GM18858 (cell line): ENCODE data around the gene FOXR1.
"Not testable (repeated sequence)": the region's sequence is repeated elsewhere in the genome, so short reads cannot be mapped to it uniquely, and the experiment has no call there.

Experiments used
- ATAC-seq: cut with Tn5 transposase; IDR thresholded peaks from one replicate; pipeline ENCODE4 v1.9.1; 2021; ENCODE audit not compliant: unreplicated experiment

Gene FOXR1

DNA sequence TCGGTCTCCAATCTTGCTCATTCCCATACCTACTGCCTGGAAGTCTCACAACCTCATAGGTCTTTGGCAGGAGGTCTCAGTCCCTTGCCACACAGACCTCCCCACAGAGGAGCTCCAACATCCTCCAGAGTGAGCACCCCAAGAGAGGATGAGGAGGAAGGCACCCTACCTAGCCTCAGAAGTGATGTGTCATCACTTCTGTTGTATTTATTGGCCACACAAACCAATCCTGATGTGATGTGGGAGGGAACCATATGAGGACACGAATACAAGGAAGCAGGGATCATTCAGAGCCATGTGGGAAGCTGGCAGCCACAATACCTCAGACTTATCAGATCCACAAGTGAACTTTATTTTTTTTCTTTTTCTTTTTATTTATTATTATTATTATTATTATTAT, 24.5 kb upstream of the FOXR1 start:
- no peak for ATAC-seq

DNA sequence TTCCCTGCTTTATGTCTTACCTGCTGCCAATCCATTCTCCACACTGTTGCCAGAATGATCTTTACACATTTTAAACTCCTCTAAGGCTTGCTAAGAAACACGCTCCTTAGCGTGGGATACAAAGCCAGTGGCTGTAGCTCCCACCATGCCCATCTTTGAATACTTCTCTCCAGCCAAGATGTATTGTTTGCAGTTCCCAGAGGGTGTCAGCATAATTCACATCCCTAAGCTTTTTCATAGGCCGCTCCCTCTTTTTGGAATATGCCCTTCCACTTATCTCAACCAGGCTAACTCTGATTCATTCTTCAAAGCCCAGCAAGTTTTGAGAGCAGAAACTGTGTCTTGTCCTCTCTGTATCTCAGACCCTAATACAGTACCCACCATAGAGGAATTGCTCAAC, 23.6 kb upstream of the FOXR1 start:
- no peak for ATAC-seq

DNA sequence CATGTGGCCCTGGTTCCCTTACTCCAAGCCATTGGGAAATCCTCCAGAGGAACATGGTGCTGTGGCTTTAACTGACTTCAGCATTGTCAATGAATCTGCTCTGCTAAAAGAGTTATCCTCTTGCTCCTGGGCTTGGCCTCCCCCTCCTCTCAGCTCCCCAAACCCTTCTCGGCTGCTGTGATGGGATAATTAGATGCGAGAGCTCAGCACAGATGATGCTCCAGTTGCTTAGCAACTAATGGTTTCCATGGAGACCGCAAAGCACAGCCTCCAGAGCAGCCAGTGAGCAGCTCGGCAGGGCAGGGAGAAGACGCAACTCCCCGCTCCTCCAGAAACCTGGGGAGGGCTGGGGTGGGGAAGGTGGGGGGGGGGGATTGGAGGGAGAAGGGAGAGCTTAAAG, 18.3 kb upstream of the FOXR1 start:
- no peak for ATAC-seq

DNA sequence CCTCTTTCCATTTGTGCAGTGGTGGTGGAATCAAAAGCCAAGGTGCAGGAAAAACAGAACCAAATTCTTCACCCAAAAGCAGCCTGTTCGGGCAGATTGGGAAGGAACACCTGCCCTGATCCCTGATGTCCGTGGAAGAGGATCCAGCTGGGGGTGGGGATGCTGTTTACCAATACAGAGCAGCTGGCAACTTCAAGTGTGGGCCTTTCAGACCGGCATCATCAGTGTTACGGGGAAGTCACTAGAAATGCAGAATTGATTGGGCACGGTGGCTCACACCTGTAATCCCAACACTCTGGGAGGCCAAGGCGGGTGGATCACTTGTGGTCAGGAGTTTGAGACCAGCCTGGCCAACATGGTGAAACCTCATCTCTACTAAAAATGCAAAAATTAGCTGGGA, 17.6 kb upstream of the FOXR1 start:
- not testable (repeated sequence) for ATAC-seq

DNA sequence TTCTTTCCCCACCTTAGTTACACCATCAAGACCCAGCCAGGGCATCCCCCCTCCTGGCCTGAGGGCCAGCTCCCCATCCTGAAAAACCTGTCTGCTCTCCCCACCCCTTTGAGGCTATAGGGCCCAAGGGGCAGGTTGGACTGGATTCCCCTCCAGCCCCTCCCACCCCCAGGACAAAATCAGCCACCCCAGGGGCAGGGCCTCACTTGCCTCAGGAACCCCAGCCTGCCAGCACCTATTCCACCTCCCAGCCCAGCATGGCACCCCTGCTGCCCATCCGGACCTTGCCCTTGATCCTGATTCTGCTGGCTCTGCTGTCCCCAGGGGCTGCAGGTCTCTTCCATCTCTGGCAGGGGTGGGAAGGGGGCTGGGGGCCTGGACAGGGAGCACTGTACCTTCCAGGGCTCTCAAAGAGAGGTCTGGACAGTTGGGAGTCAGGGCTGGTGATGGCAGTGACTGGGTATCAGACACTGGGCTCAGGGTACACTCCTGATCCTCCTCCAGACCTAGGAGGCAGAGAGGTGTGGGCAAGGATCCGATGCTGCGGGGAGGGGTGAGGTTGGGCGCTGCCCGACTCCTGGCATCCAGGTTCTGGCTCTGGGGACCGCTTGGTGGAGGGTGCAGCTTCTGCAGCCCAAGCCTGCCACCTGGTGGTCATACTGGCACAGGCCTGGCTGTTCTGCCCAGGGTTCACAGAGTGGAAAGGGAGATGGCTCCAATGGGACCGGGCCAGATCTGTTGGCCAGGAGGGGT, 15.3 kb upstream of the FOXR1 start, which contains the start of gene UPK2:
UPK2 (plus strand) TSS at position 205 of the 753 bp plus-strand sequence; CDS start at position 258, 53 bp downstream.
- no peak for ATAC-seq

DNA sequence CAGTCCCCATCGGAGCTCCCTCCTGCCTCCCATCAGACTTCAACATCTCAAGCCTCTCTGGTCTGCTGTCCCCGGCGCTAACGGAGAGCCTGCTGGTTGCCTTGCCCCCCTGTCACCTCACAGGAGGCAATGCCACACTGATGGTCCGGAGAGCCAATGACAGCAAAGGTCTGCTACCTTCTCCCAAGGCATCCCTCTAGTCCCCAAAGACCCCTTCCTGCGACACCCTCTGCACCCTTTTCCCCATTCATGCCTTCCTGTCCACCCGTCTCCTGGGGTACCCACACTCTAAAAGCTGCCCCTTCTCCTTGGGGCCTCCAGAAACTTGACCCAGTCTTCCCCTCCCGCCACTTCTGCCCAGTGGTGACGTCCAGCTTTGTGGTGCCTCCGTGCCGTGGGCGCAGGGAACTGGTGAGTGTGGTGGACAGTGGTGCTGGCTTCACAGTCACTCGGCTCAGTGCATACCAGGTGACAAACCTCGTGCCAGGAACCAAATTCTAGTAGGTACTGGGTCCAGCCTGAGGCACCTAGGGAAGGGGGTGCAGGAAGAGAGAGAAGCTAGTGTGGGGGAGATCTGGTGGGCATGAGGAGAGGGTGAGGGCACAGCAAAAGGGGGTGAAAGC, 14.6 kb upstream of the FOXR1 start:
- no peak for ATAC-seq

DNA sequence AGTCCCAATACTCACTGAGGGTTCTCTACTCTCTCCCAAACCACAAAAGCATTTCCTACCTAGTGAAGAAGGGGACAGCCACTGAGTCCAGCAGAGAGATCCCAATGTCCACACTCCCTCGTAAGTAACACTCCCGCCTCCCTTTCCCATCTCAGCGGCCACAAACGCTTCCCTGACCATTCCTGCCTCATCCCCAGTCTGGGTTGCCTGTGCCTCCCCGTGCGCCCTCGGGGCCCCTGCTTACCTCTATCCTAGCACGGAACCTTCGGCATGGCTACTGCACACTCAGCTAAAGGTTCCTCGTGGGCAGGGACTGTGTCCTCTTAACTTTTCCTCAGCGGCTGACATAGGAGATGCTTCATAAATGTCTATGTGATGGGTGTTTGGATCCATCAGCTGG, 14.0 kb upstream of the FOXR1 start:
- ATAC-seq: no peak

DNA sequence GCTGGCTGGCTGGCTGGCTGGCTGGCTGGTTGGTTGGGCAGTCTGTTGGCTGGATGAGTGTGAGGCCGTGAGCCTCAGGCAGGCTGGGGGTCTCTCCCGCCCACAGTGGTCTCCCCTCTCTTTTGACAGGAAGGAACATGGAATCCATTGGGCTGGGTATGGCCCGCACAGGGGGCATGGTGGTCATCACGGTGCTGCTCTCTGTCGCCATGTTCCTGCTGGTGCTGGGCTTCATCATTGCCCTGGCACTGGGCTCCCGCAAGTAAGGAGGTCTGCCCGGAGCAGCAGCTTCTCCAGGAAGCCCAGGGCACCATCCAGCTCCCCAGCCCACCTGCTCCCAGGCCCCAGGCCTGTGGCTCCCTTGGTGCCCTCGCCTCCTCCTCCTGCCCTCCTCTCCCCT, 13.6 kb upstream of the FOXR1 start:
- ATAC-seq: no peak

DNA sequence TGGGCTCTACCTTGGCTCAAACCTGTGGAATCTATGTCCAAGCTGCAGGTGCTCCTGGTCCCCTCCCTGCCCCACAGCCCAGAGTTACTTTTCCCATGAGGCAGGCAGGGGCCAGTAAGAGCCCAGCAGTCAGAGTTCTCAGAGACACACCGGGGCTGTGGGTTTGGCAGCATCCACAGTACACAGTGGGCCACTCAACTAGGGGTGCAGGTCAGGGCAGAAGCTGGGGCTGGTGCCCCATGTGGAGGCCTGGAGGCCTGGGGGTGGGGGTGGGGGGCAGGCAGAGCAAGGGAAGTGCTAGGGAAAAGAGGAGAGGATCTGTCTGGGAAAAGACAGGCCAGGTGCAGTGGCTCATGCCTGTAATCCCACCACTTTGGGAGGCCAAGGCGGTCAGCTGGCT, 13.0 kb upstream of the FOXR1 start:
- ATAC-seq: no peak

GRCh38 chr11:118961189-118961588, 10.4 kb upstream of the FOXR1 start:
- no peak for ATAC-seq

DNA sequence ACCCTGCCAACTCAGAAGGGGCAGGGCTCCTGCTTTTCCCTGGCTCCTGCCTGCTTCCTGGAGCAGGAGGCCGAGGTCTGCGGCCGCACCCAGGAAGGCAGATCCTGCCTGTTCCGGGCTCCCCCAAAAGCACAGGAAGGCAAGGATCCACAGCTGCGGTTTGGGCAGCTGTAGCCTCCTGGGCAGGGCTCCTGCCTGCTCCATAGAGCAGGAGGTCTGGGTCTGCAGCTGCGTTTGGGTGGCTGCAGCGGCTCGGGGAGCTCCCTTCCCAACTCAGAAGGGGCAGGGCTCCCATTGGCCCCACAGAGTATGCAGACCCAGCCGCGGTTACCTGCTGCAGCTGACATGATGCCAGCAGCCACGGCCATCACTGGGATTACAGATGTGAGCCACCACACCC, 10.0 kb upstream of the FOXR1 start:
- ATAC-seq: no peak

DNA sequence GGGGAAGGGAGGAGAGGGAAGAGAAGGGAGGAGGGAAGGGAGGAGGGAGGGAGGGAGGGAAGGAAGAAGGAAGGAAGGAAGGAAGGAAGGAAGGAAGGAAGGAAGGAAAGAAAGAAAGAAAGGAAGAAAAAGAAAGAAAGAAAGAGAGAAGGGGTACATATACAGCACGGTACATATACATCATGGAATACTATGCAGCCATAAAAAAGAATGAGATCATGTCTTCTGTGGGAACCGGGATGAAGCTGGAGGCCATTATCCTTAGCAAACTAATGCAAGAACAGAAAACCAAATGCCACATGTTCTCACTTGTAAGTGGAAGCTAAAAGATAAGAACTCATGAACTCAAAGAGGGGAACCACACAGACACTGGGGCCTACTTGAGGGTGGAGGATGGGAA, 2.1 kb upstream of the FOXR1 start:
- ATAC-seq: not testable (repeated sequence)

DNA sequence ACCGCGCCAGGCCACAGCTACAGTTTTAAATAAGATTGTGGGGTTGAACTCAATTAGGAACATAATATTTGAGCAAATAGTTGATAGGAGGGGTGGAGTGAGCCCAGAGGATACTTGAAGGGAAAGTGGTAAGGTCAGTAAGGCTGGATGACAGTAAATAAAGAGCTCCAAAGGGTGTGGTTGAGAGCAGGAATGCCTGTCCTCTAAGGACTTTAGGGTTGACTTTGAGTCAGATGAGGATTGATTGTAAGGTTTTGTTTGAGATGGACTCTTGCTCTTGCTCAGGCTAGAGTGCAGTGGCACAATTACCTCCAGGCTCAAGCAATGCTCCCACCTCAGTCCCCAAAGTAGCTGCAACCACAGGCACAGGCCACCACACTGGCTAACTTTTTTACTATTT, 2.4 kb downstream of the FOXR1 start:
- ATAC-seq: no peak

DNA sequence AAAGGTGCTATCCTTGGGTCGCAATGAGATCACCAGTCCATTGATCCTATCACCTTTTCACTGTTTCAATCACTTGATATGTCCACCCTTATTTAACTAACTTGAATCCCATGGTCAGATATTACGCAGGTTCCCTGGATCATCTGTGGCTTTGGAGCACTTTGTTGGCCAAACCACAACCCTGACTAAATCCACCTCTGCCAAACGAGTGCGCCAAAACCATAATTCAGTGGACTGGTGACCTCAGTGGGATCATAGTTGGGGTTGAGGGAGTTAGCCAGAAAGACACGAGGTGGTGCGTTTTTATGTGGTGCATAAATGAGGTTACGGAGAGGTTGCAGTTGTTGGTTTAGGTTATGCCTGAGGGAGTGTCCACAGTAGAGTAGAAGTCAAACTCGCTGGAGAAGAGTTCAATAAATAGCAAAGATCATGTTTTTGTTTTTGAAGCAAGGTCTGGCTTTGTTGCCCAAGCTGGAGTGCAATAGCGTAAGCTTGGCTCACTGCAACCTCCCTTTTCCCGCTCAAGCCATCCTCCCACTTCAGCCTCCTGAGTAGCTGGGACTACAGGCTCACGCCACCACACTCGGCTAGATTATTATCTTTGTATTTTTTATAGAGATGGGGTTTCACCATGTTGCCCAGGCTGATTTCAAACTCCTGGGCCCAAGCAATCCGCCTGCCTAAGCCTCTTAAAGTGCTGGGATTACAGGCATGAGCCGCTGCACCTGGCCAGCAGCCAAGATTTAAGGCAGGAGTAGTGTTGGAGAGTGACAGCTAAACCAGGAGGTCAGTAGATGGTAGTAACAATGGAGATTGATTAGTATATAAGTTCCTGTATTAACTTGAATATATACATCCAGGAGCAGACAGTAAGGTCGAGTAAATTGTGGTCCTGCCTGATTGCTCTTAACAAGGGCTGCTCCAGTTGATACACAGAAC, 4.5 kb downstream of the FOXR1 start:
- ATAC-seq: no peak

DNA sequence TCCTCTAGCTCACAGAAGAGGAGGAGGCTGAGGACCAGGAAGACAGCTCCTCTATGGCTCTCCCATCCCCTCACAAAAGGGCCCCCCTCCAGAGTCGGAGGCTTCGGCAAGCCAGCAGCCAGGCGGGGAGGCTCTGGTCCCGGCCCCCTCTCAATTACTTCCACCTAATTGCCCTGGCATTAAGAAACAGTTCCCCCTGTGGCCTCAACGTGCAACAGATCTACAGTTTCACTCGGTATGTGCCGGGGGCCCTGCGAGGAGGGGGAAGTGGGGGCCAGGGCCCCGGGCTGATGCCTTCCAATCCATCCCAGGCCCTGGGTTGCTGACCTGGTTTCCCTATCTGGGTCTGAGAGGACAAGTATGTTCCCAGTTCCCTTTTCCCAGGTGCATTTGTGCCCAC, 7.9 kb downstream of the FOXR1 start:
- no peak for ATAC-seq

GRCh38 chr11:118980191-118980881, 8.8 kb downstream of the FOXR1 start:
- no peak for ATAC-seq

- ATAC-seq: not testable (repeated sequence)
These were observed 12.8 kb downstream of the FOXR1 start for GRCh38 chr11:118984337-118984736.

- no peak for ATAC-seq
These were observed 13.3 kb downstream of the FOXR1 start for GRCh38 chr11:118984825-118985224.

DNA sequence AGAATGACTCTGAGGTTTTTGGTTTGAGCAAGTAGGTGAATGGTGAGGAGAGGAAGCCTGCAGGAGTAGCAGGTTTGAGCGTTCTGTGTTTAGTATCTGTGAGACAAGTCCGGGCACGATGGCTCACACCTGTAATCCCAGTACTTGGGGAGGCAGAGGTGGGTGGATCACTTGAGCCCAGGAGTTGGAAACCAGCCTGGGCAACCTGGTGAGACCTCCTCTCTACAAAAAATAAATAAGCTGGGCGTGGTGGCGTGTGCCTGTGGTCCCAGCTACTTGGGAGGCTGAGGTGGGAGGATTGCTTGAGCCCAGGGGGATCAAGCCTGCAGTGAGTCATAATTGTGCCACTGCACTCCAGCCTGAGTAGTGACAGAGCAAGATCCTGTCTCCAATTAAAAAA, 16.7 kb downstream of the FOXR1 start:
- ATAC-seq: no peak

- ATAC-seq: not testable (repeated sequence)
These were observed 20.0 kb downstream of the FOXR1 start for GRCh38 chr11:118991486-118992038.
